ENCODE measurements around the gene DOCK4.

DOCK4 gene

GRCh38 chr7:111750228-111750627, 456.0 kb downstream of the DOCK4 start:
- no peak for DNase-seq

GRCh38 chr7:111749625-111750024, 456.6 kb downstream of the DOCK4 start:
- no peak for DNase-seq

GRCh38 chr7:111747718-111748117, 458.5 kb downstream of the DOCK4 start:
- no peak for DNase-seq

GRCh38 chr7:111746950-111747349, 459.2 kb downstream of the DOCK4 start:
- no peak for DNase-seq

GRCh38 chr7:111744501-111745155, 461.6 kb downstream of the DOCK4 start:
- DNase-seq = no peak

- no peak for DNase-seq
Observed at GRCh38 chr7:111743244-111743847, 462.9 kb downstream of the DOCK4 start.

GRCh38 chr7:111741811-111742240, 464.4 kb downstream of the DOCK4 start:
- peak; percentile 78 for DNase-seq

GRCh38 chr7:111740942-111741341, 465.3 kb downstream of the DOCK4 start:
- DNase-seq = no peak

GRCh38 chr7:111736552-111736874, 469.7 kb downstream of the DOCK4 start:
- no peak for DNase-seq

- DNase-seq = peak; percentile 82
Observed at GRCh38 chr7:111735661-111736551, 470.3 kb downstream of the DOCK4 start.

- no peak for DNase-seq
Observed at GRCh38 chr7:111734954-111735660, 471.1 kb downstream of the DOCK4 start.

GRCh38 chr7:111732923-111733322, 473.3 kb downstream of the DOCK4 start:
- DNase-seq = no peak

- DNase-seq = peak; percentile 53
Observed at GRCh38 chr7:111730476-111731300, 475.5 kb downstream of the DOCK4 start.

- no peak for DNase-seq
Observed at GRCh38 chr7:111730057-111730456, 476.1 kb downstream of the DOCK4 start.

- no peak for DNase-seq
Observed at GRCh38 chr7:111729483-111729882, 476.7 kb downstream of the DOCK4 start.

GRCh38 chr7:111728635-111728995, 477.6 kb downstream of the DOCK4 start:
- no peak for DNase-seq

GRCh38 chr7:111727905-111728634, 478.1 kb downstream of the DOCK4 start:
- no peak for DNase-seq

- no peak for DNase-seq
Observed at GRCh38 chr7:111718886-111719285, 487.3 kb downstream of the DOCK4 start.

GRCh38 chr7:111711426-111712065, 494.7 kb downstream of the DOCK4 start:
- no peak for DNase-seq

GRCh38 chr7:111710839-111711380, 495.3 kb downstream of the DOCK4 start:
- DNase-seq = no peak

GRCh38 chr7:111708072-111708471, 498.1 kb downstream of the DOCK4 start:
- no peak for DNase-seq

Measured in NCI-H1092 treated with DMSO at 0.1 percent for 48 hours (cell line).